Prostate gland (tissue), 2 donors: Measurements from ENCODE around the gene SMG6.

Experiments used
- CTCF ChIP-seq, 4 experiments: fragments of 200-600 bp in 2 of 4; fragments of 450-650 bp in 2 of 4; sonication (generic) in 2 of 4; IDR thresholded peaks; 1 replicate in 3 of 4; 2 replicates in 1 of 4; pipeline ENCODE4 v1.5.1; 2016 to 2019; ENCODE audit warnings: antibody characterized with exemption in 4 of 4, mild to moderate bottlenecking in 2 of 4, moderate library complexity in 2 of 4
- POLR2A ChIP-seq: fragments of 450-650 bp; IDR thresholded peaks from one replicate; pipeline ENCODE4 v1.6.1; 2016; ENCODE audit warnings: antibody characterized with exemption, mild to moderate bottlenecking

GRCh38 chr17:2040942-2041560 lies 262.5 kb downstream of the SMG6 start:
- no peak for TF ChIP-seq POLR2A
- TF ChIP-seq CTCF (IDR thresholded peaks at IDR 0.05), result no peak
